Tibial nerve (tissue), 4 donors: ENCODE measurements around the gene ERBB4. TPM values are rescaled to one million over a fixed set of nuclear protein-coding genes. Genes with fewer than 3 reads are reported as not detected.

ENCODE experiments used
- DNase-seq, 2 donors: peaks; one replicate each; pipeline ENCODE4 v3.0.0-alpha.2; 2019; ENCODE audit warnings: low spot score in 2 of 2
- H3K27ac ChIP-seq, 4 donors: fragments of 200-600 bp; sonication (generic) in 3 of 4; one replicate each; pipeline ENCODE4 v1.5.1; 2017 to 2019; ENCODE audit warnings: mild to moderate bottlenecking in 1 of 4
- H3K27me3 ChIP-seq, 2 donors: fragments of 200-600 bp; sonication (generic) in 1 of 2; one replicate each; pipeline versions ENCODE4 v1.5.1 to v1.6.0; 2017 to 2019
- H3K36me3 ChIP-seq, 3 donors: fragments of 200-600 bp; sonication (generic); one replicate each; pipeline ENCODE4 v1.5.1; 2018 to 2019
- H3K4me1 ChIP-seq, 4 donors: fragments of 200-600 bp; sonication (generic) in 3 of 4; one replicate each; pipeline ENCODE4 v1.5.1; 2017 to 2019
- H3K4me3 ChIP-seq, 4 donors: fragments of 200-600 bp; sonication (generic) in 3 of 4; one replicate each; pipeline ENCODE4 v1.5.1; 2017 to 2019; ENCODE audit warnings: mild to moderate bottlenecking in 1 of 4, moderate library complexity in 1 of 4
- H3K9me3 ChIP-seq, 4 donors: fragments of 200-600 bp; sonication (generic) in 3 of 4; one replicate each; pipeline ENCODE4 v1.5.1; 2017 to 2019
- EP300 ChIP-seq, 2 donors: sonication (generic); formaldehyde crosslinking; IDR thresholded peaks; one replicate each; pipeline ENCODE4 v1.6.1; 2017; ENCODE audit warnings: antibody characterized with exemption in 2 of 2, mild to moderate bottlenecking in 1 of 2
- POLR2A ChIP-seq, 2 donors: fragments of 450-650 bp; IDR thresholded peaks; one replicate each; pipeline ENCODE4 v1.6.1; 2017; ENCODE audit warnings: antibody characterized with exemption in 2 of 2, mild to moderate bottlenecking in 2 of 2, moderate library complexity in 2 of 2
- WGBS, 2 donors: methylation state at CpG; one replicate each; pipeline ENCODE4 v1.1.5; 2018; 5-methylcytosine and 5-hydroxymethylcytosine counted together
- total RNA-seq, 4 donors: library from RNA; depleted of rRNA; stranded (reverse); fragments of >200 nt; gene quantifications; one replicate each; pipeline ENCODE4 v1.1.0, GENCODE V29; 2016
- TF ChIP-seq, protein P1 (sequence below), 5 experiments: fragments of 200-600 bp in 3 of 5; fragments of 450-650 bp in 2 of 5; sonication (generic) in 3 of 5; IDR thresholded peaks; one replicate each; pipeline ENCODE4 v1.5.1; 2016 to 2019; ENCODE audit warnings: antibody characterized with exemption in 5 of 5, mild to moderate bottlenecking in 3 of 5, moderate library complexity in 2 of 5

ERBB4 gene
- total RNA-seq, 4 donors from 2014 or later, result 2.4 to 3.3 (median 2.9) TPM

DNA sequence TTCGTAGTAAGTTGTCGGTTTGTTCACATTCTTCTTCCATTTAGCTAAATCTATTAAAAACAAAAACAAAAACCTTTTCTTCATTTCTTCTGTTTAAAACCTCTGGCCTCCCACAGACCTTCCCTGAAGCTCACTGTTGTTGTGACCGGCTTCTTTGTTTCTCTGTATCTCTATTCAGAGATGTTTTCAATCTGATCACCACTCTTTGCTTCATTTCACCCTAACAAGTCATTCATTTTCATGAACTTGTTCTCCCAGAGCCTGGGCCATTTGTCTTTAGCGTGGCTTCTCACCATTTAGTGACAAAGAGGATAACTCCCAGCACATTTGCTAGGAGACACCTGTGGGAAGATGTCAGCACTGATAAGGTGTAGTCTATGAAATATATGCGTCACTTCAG is 794.2 kb downstream of the ERBB4 start:
- H3K9me3 ChIP-seq, result no peaks in the 10 kb centered on the region

DNA sequence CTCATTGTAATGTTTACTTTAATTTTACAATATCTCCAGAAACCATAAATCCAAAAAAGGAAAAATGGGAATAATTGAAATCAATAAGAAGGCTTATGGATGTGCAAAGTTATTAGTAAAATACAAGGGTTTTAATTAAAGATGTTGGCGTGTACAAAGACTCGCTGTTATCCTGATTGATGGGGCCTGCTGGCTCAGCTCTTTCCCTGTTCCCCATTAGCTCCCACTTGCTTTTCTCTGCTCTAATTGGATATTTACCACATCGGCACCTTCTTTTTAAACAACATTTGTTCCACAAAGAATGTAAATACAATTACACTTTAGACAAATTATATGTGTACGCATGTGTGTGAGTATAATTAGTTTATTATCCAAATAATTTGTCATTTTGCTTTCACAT is 796.6 kb downstream of the ERBB4 start:
- DNase-seq, result no peak
- Histone ChIP-seq H3K27ac (no peak overlapping the region), H3K9me3 (no peaks in the 10 kb centered on the region), H3K4me1 (no peaks in the 10 kb centered on the region), H3K36me3 (no peaks in the 10 kb centered on the region), H3K4me3 (no peak overlapping the region), H3K27me3 (no peaks in the 10 kb centered on the region)
- 89 to 90% methylated on average over 4 of the region's 4 CpGs for WGBS, 2 donors
- TF ChIP-seq, protein P1, sequence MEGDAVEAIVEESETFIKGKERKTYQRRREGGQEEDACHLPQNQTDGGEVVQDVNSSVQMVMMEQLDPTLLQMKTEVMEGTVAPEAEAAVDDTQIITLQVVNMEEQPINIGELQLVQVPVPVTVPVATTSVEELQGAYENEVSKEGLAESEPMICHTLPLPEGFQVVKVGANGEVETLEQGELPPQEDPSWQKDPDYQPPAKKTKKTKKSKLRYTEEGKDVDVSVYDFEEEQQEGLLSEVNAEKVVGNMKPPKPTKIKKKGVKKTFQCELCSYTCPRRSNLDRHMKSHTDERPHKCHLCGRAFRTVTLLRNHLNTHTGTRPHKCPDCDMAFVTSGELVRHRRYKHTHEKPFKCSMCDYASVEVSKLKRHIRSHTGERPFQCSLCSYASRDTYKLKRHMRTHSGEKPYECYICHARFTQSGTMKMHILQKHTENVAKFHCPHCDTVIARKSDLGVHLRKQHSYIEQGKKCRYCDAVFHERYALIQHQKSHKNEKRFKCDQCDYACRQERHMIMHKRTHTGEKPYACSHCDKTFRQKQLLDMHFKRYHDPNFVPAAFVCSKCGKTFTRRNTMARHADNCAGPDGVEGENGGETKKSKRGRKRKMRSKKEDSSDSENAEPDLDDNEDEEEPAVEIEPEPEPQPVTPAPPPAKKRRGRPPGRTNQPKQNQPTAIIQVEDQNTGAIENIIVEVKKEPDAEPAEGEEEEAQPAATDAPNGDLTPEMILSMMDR (IDR thresholded peaks at IDR 0.05), result no peak
- TF ChIP-seq POLR2A (IDR thresholded peaks at IDR 0.05) (no peak), EP300 (IDR thresholded peaks at IDR 0.05) (no peak)

More for the DNA sequence above, 794.2 kb downstream of the ERBB4 start:
- Histone ChIP-seq H3K4me3 (no peak overlapping the region), H3K27ac (no peak overlapping the region), H3K27me3 (no peaks in the 10 kb centered on the region), H3K36me3 (no peaks in the 10 kb centered on the region), H3K4me1 (no peaks in the 10 kb centered on the region)
- WGBS, 2 donors, result 62 to 69% methylated on average over 5 of the region's 5 CpGs
- TF ChIP-seq EP300 (IDR thresholded peaks at IDR 0.05) (no peak), POLR2A (IDR thresholded peaks at IDR 0.05) (no peak)
- TF ChIP-seq, protein P1 (IDR thresholded peaks at IDR 0.05), result no peak
- no peak for DNase-seq

DNA sequence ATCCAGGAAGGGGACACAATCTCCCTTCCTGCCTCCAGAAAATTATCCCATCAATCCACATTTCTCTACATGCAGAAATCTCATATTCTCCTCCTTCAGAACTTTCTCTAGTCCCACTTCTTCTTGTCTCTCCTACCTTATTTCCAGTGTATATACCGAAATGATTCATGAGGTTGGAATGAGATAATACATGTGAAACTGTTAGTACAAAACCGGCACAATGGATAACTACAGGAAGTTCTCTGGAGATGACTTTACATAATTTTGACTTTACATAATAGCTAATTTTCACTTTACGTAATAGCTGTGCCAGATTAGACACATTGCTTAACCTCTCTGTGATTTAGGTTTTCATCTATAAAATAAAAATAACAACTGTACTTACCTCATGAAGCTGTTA is 801.3 kb downstream of the ERBB4 start:
- WGBS, 2 donors, result 55 to 62% methylated on average over 3 of the region's 3 CpGs
- H3K27me3 ChIP-seq, result no peaks in the 10 kb centered on the region
- H3K4me1 ChIP-seq, result no peaks in the 10 kb centered on the region
- no peak overlapping the region for H3K27ac ChIP-seq
- H3K36me3 ChIP-seq, result no peaks in the 10 kb centered on the region
- no peak overlapping the region for H3K4me3 ChIP-seq
- no peaks in the 10 kb centered on the region for H3K9me3 ChIP-seq
- no peak for TF ChIP-seq EP300 (IDR thresholded peaks at IDR 0.05)
- TF ChIP-seq, protein P1 (IDR thresholded peaks at IDR 0.05), result no peak
- no peak for TF ChIP-seq POLR2A (IDR thresholded peaks at IDR 0.05)
- no peak for DNase-seq

DNA sequence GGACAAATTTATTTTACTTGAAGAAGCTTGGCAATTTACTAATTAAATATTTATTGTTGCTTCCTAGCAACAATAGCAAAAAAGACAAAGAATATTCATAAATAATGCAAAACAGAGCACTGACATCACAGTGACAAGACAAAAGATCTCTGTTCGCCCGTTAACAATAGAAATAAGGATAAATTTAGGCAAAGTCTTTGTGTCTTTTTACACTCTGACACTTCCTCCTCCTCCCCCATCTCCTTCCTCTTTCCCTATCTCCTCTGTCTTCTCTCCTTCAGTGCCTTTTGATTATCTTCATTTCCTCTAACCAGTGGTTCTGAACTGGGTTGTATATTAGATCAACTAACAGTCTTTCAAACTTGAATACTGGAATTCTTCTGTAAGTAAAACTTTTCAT is 808.4 kb downstream of the ERBB4 start:
- Histone ChIP-seq H3K27ac (no peak overlapping the region), H3K4me3 (no peak overlapping the region), H3K36me3 (no peaks in the 10 kb centered on the region), H3K9me3 (no peaks in the 10 kb centered on the region), H3K27me3 (no peaks in the 10 kb centered on the region), H3K4me1 (no peaks in the 10 kb centered on the region)
- DNase-seq, result no peak
- WGBS, 2 donors, result 57 to 77% methylated on average over 2 of the region's 2 CpGs
- TF ChIP-seq EP300 (IDR thresholded peaks at IDR 0.05) (no peak), POLR2A (IDR thresholded peaks at IDR 0.05) (no peak)
- TF ChIP-seq, protein P1 (IDR thresholded peaks at IDR 0.05), result no peak

DNA sequence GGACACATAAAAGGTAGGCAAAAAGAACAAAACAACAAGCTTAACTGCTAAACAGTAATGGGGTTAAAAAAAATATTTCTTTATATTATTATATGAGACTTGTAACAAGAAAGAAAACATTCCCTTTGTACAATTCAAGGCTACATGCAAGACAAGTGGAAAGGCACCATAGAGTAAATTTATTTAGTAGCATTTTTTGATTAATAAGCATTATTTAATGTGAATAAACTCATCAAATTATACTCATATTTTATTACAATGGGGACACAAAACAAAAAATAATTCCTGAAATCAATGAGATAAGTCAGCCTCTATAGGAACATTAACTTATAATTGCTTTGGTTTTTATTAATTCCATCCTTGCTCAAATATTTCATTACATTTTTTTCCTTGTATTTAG is 809.2 kb downstream of the ERBB4 start:
- no peaks in the 10 kb centered on the region for H3K9me3 ChIP-seq
- H3K4me1 ChIP-seq, result no peaks in the 10 kb centered on the region
- DNase-seq, result no peak
- no peak overlapping the region for H3K4me3 ChIP-seq
- H3K27me3 ChIP-seq, result no peaks in the 10 kb centered on the region
- no peaks in the 10 kb centered on the region for H3K36me3 ChIP-seq
- no peak for TF ChIP-seq POLR2A (IDR thresholded peaks at IDR 0.05)
- no peak for TF ChIP-seq EP300 (IDR thresholded peaks at IDR 0.05)
- TF ChIP-seq, protein P1 (IDR thresholded peaks at IDR 0.05), result no peak
- no peak overlapping the region for H3K27ac ChIP-seq
